Testis (tissue), 3 donors: Measurements from ENCODE around the gene RNF32. TPM values are rescaled to one million over a fixed set of nuclear protein-coding genes. Genes with fewer than 3 reads are reported as not detected.

ENCODE experiments used
- DNase-seq: peaks from one replicate; pipeline ENCODE4 v3.0.0-alpha.2; 2019
- H3K27ac ChIP-seq, 2 donors: fragments of 200-600 bp; sonication (generic); one replicate each; pipeline ENCODE4 v1.5.1; 2019
- H3K27me3 ChIP-seq: fragments of 200-600 bp; sonication (generic); one replicate; pipeline ENCODE4 v1.5.1; 2019
- H3K36me3 ChIP-seq: fragments of 200-600 bp; sonication (generic); one replicate; pipeline ENCODE4 v1.5.1; 2017; ENCODE audit warnings: low read depth; ENCODE audit errors: missing control alignments
- H3K4me1 ChIP-seq: fragments of 200-600 bp; sonication (generic); one replicate; pipeline ENCODE4 v1.5.1; 2019
- H3K4me3 ChIP-seq, 2 donors: fragments of 200-600 bp; sonication (generic); one replicate each; pipeline ENCODE4 v1.5.1; 2017 to 2019
- H3K9me3 ChIP-seq: fragments of 200-600 bp; sonication (generic); one replicate; pipeline ENCODE4 v1.5.1; 2017
- POLR2A ChIP-seq: fragments of 450-650 bp; IDR thresholded peaks from one replicate; pipeline ENCODE4 v1.6.1; 2017; ENCODE audit warnings: antibody characterized with exemption, mild to moderate bottlenecking, moderate library complexity
- WGBS, 2 donors: methylation state at CpG; one replicate each; pipeline ENCODE4 v1.1.5; 2018; 5-methylcytosine and 5-hydroxymethylcytosine counted together
- intact Hi-C: fragments of 100-400 bp; cut with DNase I; formaldehyde crosslinking; loops from one replicate; pipeline ENCODE4 v1.15.1; 2023; ENCODE audit warnings: low total_unique reads
- polyA plus RNA-seq: library from polyadenylated mRNA; stranded (reverse); fragments of 350-450 nt; fragmentation: Illumina TruSeq; extraction: RNeasy Lipid Tissue Mini Kit (QIAGEN cat#74804); gene quantifications from one replicate; pipeline ENCODE4 v1.2.3, GENCODE V29; 2014; ENCODE audit warnings: low read depth, low replicate concordance; ENCODE audit not compliant: insufficient read depth
- total RNA-seq, 2 donors: library from RNA; depleted of rRNA; stranded (reverse); fragments of >200 nt; gene quantifications; one replicate each; pipeline ENCODE4 v1.2.3, GENCODE V29; 2016
- TF ChIP-seq, protein P1 (sequence below), 3 experiments: fragments of 450-650 bp in 2 of 3; fragments of 200-600 bp in 1 of 3; sonication (generic) in 1 of 3; IDR thresholded peaks; one replicate each; pipeline ENCODE4 v1.5.1; 2016 to 2019; ENCODE audit warnings: antibody characterized with exemption in 3 of 3, mild to moderate bottlenecking in 2 of 3, moderate library complexity in 1 of 3

Gene RNF32
- total and polyA plus RNA-seq, 3 donors from 2014 or later: 45.7 to 159 (median 63.8) TPM

DNA sequence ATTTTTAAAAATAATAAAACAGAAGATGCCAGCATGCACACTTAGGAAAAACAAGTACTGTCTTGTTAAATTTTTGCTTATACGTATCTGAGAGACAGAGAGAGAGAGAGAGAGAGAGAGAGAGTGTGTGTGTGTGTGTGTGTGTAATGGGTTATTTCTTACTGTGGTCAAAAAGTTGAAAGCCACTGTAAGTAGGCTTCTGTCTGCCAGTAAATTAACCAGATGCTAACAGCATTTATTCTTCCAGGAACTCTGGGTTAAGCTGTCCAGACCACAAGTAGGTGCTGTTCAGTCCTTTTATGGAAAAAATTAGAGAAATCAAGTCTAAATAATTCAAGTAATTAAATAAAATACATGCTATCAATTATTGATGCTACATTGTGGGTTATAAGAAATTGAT is 39.7 kb downstream of the RNF32 start:
- no peak overlapping the region for H3K27ac ChIP-seq
- no peaks in the 10 kb centered on the region for H3K36me3 ChIP-seq
- no peaks in the 10 kb centered on the region for H3K9me3 ChIP-seq
- no peak overlapping the region for H3K4me3 ChIP-seq
- H3K4me1 ChIP-seq: no peaks in the 10 kb centered on the region
- intact Hi-C loops: no loop called here
- H3K27me3 ChIP-seq: no peaks in the 10 kb centered on the region
- DNase-seq: no peak
- TF ChIP-seq, protein P1, sequence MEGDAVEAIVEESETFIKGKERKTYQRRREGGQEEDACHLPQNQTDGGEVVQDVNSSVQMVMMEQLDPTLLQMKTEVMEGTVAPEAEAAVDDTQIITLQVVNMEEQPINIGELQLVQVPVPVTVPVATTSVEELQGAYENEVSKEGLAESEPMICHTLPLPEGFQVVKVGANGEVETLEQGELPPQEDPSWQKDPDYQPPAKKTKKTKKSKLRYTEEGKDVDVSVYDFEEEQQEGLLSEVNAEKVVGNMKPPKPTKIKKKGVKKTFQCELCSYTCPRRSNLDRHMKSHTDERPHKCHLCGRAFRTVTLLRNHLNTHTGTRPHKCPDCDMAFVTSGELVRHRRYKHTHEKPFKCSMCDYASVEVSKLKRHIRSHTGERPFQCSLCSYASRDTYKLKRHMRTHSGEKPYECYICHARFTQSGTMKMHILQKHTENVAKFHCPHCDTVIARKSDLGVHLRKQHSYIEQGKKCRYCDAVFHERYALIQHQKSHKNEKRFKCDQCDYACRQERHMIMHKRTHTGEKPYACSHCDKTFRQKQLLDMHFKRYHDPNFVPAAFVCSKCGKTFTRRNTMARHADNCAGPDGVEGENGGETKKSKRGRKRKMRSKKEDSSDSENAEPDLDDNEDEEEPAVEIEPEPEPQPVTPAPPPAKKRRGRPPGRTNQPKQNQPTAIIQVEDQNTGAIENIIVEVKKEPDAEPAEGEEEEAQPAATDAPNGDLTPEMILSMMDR (IDR thresholded peaks at IDR 0.05): no peak
- TF ChIP-seq POLR2A: no peak
- WGBS, 2 donors: 90 to 92% methylated on average over 1 of the region's 1 CpG

DNA sequence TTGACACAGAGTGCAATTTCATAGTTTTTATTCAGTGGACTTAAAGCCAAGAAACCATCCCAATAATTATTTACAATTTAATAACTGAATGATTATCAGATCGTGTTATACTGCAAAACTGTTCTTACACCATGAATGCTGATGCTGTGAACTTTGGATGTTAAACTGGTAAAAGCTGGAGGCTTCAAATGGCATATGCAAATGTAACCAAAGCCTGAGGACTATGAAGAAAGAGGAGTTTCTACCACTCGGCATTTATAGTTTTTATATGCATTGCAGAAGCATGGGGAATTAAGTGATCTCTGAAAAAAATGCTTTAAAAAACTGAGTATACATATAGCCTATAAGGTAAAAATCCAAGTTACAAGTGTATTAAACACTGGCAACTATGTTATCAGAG is 42.4 kb downstream of the RNF32 start:
- Histone ChIP-seq H3K4me1 (no peaks in the 10 kb centered on the region), H3K9me3 (no peaks in the 10 kb centered on the region), H3K27ac (no peak overlapping the region), H3K36me3 (no peaks in the 10 kb centered on the region), H3K27me3 (no peaks in the 10 kb centered on the region), H3K4me3 (no peak overlapping the region)
- 92 to 94% methylated on average over 2 of the region's 2 CpGs for WGBS, 2 donors
- intact Hi-C loops: no loop called here
- DNase-seq: no peak
- TF ChIP-seq, protein P1 (IDR thresholded peaks at IDR 0.05): no peak
- no peak for TF ChIP-seq POLR2A

DNA sequence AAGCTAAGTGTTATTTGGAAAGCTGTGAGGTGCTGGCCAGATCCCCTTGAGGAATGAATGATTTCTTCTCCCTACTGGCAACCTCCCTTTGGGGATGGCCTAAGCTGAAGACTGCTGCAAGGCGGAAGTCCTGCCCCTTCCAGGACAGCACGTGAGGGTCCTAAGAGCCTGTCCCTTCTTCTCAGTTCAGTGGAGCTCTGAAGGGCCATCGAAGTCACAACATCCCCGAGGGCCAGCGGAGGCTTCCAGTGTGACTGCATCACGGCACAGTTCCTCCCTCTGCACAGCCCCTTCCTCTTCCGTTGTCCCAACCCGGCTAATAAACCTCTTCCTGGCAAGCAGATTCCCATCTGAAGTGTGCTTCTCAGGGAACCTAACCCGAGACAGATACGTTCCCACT is 43.7 kb downstream of the RNF32 start:
- Histone ChIP-seq H3K27ac (no peak overlapping the region), H3K4me1 (no peaks in the 10 kb centered on the region), H3K36me3 (no peaks in the 10 kb centered on the region), H3K9me3 (no peaks in the 10 kb centered on the region), H3K27me3 (no peaks in the 10 kb centered on the region), H3K4me3 (no peak overlapping the region)
- TF ChIP-seq, protein P1 (IDR thresholded peaks at IDR 0.05): no peak
- TF ChIP-seq POLR2A: no peak
- intact Hi-C loops: no loop called here
- no peak for DNase-seq
- WGBS, 2 donors: 96% methylated on average over 10 of the region's 10 CpGs

DNA sequence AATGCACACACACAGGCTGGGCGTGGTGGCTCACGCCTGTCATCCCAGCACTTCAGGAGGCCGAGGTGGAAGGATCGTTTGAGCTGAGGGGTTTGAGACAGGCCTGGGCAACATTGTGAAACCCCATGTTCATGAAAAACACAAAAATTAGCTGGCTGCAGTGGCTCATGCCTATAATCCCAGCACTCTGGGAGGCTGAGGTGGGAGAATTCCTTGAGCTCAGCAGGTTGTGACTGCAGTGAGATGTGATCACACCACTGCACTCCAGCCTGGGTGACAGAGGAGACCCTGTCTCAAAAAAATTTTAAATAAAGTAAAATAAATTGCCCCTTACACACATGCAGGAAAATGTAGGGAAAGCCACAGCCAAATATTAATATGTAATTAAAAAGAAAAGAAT is 44.1 kb downstream of the RNF32 start:
- Histone ChIP-seq H3K36me3 (no peaks in the 10 kb centered on the region), H3K4me1 (no peaks in the 10 kb centered on the region), H3K9me3 (no peaks in the 10 kb centered on the region), H3K4me3 (no peak overlapping the region), H3K27me3 (no peaks in the 10 kb centered on the region), H3K27ac (no peak overlapping the region)
- TF ChIP-seq, protein P1 (IDR thresholded peaks at IDR 0.05): no peak
- TF ChIP-seq POLR2A: no peak
- 78 to 93% methylated on average over 4 of the region's 4 CpGs for WGBS, 2 donors
- intact Hi-C loops: no loop called here
- DNase-seq: no peak

DNA sequence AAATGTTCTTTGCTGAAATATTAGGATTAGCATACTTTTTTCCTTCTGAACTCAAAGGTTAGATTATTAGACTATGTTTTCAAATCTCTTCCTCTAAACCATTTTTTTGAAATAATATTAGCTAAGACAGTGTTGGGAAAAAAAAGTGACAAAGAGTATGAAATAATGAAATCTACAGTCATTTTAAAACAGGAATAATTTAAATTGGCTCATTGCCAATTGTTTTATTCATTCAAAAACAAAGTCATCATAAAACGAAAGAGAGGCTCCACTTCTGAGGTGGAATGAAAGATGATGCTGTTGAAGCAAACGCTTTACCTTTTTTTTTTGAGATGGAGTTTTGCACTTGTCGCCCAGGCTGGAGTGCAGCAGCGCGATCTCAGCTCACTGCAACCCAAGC is 51.2 kb downstream of the RNF32 start:
- Histone ChIP-seq H3K36me3 (no peaks in the 10 kb centered on the region), H3K4me1 (no peaks in the 10 kb centered on the region), H3K27me3 (no peaks in the 10 kb centered on the region), H3K9me3 (no peaks in the 10 kb centered on the region), H3K27ac (no peak overlapping the region), H3K4me3 (no peak overlapping the region)
- 69 to 91% methylated on average over 5 of the region's 5 CpGs for WGBS, 2 donors
- DNase-seq: no peak
- intact Hi-C loops: no loop called here
- TF ChIP-seq POLR2A: no peak
- TF ChIP-seq, protein P1 (IDR thresholded peaks at IDR 0.05): no peak
